Measurements from ENCODE around the gene MINAR1.
"Not testable (repeated sequence)": the region's sequence is repeated elsewhere in the genome, so short reads cannot be mapped to it uniquely, and the experiment has no call there.

Gene MINAR1, protein sequence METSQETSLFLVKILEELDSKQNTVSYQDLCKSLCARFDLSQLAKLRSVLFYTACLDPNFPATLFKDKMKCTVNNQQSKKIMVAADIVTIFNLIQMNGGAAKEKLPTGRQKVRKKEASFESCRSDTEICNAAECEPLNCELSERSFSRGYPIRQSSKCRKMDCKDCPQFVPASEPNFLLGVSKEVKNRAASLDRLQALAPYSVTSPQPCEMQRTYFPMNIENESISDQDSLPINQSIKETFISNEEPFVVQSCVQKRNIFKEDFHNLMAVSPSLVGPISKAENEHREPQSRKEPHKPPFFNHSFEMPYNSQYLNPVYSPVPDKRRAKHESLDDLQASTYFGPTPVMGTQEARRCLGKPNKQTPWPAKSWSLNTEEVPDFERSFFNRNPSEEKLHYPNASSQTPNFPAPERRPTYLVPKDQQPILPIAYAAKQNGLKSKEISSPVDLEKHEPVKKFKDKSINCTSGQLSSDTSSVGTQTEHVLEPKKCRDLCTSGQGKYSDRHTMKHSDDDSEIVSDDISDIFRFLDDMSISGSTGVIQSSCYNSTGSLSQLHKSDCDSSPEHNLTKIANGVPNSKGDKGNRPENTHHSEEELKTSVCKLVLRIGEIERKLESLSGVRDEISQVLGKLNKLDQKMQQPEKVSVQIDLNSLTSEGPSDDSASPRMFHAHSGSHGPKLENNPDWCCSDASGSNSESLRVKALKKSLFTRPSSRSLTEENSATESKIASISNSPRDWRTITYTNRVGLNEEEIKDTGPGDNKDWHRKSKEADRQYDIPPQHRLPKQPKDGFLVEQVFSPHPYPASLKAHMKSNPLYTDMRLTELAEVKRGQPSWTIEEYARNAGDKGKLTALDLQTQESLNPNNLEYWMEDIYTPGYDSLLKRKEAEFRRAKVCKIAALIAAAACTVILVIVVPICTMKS

DNA sequence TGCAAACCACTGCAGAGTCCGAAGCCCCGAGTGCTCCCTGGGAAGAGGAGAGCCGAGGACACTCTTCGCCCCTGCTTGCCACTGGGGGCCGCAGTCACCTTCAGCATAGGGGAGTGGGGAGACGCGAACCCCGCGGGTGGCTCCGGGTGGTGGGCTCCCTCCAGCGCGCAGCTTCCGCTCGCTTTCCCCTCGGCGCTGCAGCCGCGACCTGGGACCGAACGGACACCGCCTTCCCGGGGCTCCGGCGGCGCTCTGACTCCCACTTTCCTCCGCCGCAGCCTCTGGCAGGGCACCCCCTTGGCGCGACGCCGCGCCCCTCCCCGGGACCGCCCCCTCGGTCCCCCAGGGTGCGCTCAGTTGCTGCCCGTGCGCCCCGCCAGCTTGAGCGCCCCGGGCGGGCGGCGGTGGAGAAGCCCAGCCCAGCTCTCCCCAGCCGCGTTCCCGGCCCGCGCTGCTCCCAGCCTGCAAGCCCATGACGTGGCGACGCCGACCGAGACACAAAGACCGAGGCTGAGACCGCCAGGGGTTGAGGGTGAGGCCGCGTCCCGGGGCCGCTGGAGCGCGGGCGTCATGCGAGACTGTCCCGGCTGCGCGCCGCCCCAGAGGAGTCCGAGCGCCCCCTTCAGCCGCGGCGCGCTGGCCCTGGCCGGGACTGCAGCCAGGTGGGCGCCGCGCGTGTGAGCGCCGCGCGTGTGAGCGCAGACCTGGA is at the start of gene MINAR1:
MINAR1 (plus strand) TSS at position 701 of the 709 bp plus-strand sequence. CDS start 23,812 bp downstream, outside the sequence.
- peak; percentile 40 for DNase-seq

DNA sequence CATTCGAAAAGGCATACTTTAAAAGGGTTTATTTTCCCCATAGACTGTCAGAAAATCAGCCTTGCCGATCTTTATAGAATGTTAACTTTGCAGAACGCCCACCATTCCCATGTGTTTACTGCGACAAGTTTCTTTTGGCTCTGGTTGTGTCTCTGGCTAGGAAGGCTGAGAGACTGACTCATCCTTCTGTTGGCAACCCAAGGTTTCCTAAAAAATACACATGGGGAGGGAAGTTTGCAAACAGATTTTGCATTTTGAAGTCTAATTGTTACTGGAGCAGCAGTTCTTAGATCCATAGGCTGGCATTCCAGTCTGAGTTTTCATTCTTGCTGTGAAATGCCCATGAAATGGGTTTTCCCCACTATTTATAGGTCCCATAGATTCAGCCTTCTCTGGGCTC is 37.9 kb upstream of the MINAR1 start:
- DNase-seq = no peak

DNA sequence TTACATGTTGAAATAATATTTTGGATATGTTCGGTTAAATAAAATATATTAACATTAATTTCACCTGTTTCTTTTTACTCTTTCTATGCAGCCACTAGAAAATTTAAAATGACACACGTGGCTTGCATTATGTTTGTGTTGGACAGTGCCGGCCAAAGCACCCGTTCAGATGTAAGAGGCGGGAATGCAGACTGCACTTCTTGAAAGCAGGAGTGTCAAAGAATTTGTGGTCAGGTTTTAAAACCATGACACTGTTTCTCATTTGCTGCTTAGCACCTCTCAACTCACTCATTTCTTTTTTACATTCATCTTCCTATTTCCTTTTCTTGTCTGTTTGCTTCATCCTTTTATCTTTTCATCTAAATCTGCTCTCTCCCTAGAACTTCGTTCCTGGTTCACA is 35.3 kb upstream of the MINAR1 start:
- no peak for DNase-seq

DNA sequence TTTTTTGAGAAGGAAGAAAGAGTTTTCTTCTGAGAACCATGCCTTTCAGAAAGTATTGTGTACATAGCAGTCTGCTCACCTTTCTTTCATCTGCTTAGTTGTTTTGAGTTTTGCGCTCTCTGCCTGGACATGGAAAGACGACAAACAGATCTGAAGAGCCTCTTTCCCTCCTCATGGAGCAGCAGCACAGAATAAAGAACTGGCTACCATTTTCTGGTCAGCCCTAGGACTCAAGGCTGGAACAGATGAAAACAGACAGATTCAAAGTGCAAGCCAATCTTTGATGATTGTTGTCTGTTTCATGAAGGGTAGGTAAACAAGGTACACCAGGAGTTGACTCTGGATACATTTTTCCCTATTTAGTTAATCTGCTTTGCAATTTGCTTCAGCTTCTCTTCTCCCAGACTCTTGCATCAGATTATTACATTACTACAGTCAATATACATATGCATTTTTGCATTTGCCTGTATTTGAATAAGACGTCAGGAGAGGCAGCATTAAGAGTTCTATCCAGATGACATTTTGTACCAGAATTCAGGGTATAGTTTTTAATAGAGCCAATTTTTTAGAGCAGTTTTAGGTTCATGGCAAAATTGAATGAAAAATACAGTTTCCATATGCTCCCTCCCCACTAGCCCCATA is 34.7 kb upstream of the MINAR1 start:
- no peak for DNase-seq

DNA sequence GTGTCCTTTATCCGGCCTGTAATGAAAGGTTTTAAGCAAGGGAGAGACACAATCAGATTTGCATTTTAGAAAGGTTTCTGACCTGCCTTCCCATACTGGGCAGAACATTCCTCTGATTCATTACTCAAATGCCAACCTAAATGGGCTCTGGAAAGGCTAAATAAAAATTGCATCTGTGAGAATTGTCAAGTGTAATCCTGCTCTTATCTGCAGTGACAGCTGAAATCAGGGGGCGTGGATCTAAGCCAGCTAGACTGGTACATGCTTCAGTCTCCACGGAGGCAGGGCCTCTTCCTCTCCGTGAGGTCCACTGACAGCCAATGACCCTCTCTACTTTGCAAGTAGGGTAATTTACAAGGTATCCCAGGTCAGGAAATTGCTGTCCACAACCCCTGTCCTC is 32.5 kb upstream of the MINAR1 start:
- no peak for DNase-seq

DNA sequence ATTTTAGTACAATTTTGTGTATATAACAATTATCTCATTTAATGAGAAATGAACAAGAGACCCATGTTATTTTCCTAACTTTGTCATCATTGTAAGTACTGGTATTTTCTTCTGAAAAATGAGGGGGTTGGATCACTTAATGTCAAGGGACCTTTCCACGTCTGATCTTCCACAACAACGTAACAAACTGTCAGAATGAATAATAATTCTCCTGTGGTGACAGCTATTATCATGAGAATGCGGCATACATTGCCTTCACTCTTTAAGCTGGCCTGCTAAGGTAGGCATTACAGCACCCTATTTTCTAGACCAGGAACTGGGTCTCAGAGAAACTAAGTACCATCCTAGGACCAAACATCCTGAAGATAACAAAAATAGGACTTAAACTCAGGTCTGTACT is 31.5 kb upstream of the MINAR1 start:
- no peak for DNase-seq

DNA sequence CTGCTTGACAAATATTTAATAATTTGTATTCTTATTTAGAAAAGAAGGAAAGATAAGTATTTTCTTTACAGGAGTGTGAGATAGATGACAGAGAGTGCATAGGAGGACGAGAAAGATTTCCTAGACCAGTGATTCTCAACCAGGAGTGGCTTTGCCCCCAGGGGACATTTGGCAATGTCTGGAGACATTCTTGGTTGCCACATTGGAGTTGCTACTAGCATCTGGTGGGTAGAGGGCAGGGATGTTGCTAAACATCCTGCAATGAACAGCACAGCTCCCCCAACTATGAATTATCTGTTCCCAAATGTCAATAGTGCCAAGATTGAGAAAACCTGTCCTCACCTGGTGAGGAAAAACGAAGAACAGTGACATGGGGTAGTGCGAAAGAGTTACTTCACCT is 30.8 kb upstream of the MINAR1 start:
- DNase-seq = no peak

DNA sequence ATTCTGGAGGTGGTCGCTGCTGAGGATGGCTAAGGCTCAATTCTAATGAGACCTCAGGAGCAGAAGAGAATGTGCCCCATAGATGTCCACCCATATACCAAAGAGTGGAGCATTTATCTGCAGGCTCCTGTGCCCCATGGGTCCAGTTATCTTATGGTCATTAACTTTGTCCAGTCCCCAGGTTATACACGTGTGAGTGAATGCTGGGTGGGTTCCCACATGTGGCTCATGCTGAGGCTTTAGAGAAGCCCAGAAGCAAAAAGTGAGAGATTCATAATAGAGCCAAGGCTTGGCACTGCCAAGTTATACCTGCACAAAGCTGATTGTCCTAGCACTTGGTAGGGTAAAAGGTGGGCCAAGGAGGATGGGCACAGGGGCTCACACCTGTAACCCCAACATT is 30.0 kb upstream of the MINAR1 start:
- DNase-seq = no peak

DNA sequence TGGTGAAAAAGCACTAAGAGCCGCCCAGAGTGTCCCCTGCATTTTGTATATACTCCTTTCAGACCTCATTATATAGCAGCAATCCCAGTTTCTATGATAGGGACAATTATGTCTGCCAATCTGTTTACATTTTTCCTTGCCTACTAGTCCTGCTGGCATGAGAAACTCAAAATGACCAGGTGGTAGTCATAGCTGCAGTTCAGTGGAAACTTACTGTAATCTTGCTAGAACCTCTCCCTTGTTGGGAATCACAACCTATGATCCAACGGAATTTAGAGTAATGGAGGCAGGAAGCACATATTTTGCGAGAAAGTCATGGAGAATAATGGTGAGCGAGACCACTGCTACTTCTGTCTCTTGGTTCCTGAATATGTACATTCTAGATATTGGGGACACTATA is 28.6 kb upstream of the MINAR1 start:
- no peak for DNase-seq

DNA sequence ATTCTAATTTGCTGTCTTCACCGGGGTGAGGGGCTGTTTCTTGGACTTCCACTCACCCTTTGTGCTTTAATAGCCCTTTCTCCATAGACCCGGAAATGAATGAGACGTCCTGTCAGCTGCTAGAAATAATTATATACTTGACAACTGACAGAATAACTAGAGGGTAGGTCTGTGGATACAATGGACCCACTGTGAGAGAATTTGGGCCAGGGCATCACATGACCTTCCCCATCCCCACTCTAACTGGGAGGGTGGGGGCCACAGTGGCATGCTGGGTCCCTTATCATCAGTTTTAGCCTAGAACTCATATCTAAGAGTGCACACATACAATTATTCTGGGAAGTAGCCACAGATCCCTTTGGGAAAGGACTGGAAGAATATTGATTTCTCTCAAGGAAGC is 25.9 kb upstream of the MINAR1 start:
- no peak for DNase-seq

DNA sequence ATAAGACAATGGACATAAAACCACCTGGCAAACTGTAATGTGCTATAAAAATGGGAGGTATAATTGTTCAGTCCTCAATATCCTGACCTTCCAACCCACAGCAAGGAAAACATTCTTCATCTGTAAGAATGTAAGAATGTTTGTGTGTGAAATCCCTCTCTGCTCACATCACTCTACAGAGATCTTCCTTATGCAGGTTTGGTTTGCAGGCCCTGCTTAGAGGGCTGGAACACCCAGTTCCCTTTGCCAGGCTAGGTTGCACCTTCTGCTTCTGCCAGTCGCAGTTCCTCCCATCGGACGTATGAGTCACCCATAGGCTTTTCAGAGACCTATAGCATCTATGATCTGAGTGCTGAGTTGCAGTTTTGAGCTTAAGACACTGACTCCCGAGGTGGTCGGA is 24.1 kb upstream of the MINAR1 start:
- no peak for DNase-seq

DNA sequence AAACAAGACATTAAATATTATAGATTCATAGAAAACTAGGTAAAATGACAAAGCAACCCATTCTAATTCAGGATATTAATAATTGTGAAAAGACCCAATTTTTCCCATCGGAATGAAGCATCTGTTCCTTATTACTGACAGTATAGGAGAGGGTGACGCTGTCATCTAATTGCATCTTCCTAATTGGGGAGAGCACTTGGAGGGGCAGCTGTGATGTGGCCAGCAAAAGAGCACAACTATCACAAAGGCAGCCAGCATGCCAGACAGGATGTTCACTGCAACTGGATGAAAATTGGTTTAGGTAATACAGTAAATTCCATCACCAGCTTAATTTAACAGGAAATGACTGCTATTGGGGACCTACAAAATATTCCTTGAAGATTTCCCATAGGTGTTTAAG is 21.9 kb upstream of the MINAR1 start:
- DNase-seq = no peak

DNA sequence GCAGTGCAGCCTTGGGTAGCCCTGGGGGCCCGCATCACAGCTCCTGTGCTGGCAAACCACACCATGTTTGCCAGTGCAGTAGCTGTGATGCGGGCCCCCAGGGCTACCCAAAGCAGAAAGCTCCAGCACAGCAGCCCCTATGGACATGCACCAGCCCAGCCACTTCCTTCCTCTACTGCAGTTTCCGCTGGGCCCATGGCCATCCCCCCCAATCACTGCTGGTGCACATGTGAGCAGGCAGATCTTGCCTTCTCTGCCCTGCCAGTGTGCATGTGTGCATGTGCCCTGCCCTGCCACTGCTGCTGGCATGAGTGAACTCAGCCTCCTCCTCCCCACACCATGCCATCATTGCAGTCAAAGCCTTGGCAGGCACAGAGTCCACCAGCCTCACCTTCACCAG is 20.1 kb upstream of the MINAR1 start:
- DNase-seq = no peak

DNA sequence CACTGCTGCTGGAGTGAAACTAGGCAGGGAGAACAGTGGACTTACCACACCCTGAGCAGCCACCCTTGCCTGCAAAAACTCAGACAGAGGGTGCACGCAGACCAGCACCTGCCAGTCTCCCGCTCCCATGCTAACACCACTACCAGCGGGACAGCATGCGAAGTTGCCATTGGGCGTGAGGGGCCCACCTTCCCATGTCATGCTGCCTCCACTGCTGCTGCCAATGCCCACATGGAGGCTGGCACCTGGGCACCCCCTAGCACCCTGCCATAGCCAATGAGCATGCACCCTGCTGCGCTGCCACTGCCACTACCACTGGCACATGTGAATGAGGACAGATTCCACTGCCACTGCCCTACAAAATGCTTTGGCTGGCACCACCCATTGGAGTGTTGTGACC is 19.7 kb upstream of the MINAR1 start:
- no peak for DNase-seq

DNA sequence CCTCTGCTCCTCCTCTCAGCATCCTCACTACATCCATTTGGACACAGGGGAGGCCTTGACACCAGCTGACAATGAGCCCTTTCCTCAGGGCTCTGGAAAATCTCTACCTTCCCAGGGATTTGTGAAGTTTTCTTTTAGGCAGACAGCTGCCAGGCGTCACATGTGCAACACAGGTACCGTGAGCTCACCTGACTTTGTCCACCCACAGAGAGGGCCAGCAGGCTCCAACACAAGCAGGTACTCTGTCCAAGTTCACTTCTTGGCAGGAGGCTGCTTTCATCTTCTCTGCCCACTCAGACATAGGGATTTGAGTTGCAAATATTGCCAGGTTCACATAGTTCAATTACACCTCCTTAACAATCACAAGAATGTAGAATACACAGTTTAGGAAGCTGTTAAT is 15.3 kb upstream of the MINAR1 start:
- DNase-seq = no peak

DNA sequence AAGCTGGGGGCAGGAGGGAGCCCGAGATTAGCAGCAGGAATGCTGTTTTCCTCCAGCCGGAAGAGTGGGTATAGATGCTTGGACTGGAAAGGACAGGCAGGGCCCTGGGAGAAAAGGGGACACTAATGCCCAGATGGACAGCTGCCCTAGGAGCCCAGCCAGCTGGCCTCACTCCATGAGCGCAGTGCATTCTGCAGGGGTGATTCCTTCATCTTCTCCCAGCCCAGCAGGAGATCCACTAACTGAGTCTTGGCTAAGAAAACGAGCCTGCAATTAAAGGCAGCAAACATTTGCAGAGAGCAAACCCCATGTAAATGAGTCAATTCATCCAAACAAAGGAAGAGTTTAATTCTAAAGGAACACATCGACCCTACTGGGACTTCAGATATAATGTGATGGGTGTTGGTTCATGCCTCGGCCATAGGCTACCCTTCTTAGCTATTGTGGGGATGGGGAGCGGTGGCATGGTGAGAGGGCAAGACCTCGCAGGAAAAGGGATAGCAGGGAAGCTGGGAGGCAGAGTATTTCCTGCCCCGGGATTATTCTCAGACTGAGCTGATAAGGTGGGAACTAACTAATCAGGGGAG is 13.3 kb upstream of the MINAR1 start:
- DNase-seq = no peak

DNA sequence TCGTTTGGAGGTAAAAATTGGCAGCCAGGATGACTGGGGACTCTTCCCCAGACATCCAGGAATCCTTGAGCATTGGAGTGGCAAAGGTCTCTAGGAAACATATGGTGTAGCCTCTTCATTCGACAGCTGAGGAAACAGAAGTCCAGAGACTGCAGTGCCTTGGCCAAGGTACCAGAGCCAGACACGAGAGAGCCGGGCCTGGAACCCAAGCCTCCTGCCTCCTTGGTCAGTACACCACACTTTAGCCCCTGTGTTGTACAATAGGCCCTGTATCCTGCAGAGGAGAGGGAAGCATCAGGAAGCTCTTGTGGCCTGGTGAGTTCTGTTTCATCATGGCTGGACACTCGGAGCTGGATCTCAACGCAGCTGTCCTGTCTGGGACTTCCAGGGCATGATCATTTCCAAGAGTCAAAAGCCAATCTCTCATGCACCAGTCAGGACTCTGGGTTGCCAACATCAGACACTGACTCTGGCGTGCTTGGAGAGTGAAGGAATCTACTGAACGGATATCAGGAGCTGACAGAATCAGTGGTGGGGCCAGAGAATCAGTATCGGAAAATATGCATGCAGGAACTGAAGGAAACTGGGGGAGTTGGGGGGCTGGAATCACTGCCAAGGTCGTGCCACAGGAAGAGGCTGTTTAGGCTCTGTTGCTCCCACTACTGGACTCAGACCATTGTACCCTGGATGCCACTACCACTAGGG is 6.4 kb upstream of the MINAR1 start:
- no peak for DNase-seq

DNA sequence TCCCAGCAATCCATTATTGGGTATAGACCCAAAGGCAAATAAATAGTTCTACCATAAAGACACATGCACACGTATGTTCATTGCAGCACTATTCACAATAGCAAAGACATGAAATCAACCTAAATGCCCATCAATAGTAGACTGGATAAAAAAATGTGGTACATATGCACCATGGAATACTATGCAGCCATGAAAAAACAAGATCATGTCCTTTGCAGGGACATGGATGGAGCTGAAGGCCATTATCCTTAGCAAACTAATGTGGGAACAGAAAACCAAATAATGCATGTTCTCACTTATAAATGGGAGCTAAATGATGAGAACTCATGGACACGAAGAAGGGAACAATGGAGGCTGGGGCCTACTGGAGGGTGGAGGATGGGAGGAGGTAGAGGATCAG is 5.2 kb upstream of the MINAR1 start:
- not testable (repeated sequence) for DNase-seq

DNA sequence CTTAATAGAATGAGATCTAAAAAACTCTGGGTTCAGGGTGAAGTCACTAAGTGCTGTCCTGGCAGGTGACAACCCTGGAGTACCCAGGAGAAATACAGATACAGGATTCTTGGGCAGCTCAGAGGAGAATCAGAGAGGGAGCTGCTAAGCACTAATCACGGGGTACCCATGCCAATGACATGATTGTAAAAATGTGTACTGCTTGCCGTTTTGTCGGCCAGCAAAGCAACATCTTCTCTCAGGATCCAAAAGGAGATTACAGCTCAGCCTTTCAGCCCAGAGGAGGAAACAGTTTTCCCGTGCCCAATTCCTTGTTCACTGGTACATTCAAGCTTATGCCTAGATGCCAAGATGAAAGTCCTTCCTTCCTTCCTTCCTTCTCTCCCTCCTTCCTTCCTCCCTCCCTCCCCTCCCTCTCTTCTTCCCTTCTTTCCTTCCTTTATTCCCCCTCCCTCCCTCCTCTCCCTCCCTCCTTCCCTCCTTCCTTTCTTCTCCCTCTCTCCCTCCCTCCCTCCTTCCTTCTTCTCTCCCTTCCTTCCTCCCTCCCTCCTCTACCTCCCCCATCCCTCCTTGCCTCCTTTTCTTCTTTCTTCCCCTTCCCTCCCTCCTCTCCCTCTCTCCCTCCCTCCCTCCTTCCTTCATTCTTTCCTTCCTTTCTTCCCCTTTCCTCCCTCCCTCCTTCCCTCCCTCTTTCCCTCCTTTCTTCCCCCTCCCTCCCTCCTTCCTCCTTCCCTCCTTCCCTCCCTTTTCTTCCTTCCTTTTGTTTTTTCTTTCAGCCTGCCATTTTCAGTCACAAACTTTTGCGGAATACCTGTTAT is 4.1 kb upstream of the MINAR1 start:
- DNase-seq = no peak

DNA sequence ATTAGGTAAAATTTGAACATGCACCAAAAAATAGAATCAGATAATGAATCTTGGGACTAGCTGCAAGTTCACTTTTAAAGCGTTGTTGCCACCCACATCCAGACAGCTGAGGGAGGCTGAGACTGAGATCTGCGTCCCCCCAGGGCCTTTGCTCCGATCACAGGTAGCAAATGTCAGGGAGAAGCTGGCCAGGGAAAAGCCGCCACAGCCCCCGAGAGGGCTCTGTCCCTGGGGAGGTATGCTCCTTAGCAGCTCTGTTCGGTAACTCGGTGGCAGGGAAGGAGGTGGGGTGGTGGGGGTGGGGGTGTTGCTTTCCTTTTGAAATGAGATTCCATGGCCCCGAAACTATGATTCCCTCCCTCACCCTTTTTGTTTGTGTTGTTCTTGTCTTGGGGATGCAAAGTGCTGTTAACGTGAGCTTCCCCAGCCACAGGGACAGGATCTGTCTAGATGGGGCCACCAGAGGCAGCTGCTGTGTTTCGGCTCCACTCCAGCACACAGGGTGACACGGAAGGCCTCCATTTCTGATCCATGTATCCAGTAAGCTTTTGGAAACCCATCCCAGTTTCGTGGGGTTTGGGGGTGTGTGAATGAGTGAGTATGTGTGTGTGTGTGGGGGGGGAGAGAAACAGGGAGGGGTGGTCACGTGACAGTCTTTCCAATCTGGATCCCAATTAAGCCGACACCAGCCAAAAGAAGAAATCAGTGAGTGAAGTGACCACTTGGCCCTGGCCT is 1.1 kb upstream of the MINAR1 start:
- DNase-seq = no peak
